GM19238 (cell line): ENCODE results near the gene TMEM45B.
"Not testable (repeated sequence)": the region's sequence is repeated elsewhere in the genome, so short reads cannot be mapped to it uniquely, and the experiment has no call there.

Source experiments
- DNase-seq: peaks from one replicate; pipeline ENCODE4 v3.0.0; 2011; ENCODE audit warnings: low spot score; ENCODE audit not compliant: insufficient read length

TMEM45B gene

DNA sequence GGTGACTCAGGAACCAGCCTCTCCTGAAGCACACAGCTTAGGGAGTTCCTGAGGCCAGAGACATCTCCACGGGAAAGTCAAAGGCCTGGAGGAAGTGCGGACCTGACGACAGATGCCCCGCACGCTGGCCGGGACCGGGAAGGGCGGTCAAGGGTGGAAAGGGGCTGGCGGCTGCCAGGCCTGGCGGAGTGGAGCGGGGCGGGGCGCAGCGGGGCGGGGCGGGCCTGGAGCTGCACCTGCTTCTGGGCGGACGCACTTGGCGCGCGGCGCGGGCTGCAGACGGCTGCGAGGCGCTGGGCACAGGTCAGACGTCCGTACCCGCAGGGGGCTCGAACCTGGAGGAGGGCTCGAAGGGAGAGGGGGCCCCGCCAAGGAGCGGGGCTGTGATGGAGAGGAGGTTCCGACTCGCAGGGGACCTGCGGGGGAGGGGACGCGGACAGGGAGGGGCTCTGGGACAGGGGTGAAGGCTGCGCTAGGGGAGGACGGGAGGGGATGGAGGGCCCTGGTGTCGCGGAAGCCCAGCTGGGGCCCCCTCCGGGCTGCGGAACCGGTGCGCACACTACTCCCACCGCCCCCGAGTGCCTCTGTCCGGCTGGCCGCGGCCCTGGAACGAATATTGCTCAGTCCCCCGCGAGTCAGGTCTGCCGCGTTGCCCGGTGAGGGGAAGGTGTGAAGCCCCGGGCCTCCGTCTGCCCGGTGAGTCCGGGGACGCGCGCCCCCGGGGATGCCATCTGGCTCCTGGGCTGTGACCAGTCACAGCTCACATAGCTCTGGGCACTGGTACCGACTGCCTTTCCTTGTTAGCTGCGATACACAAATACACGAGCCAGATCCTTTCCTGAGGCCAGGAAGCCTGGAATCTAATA is at the start of gene TMEM45B:
TSS of gene TMEM45B (plus strand) at position 253 of the 866 bp plus-strand sequence. CDS start 36,635 bp downstream, outside the sequence.
- DNase-seq = no peak

DNA sequence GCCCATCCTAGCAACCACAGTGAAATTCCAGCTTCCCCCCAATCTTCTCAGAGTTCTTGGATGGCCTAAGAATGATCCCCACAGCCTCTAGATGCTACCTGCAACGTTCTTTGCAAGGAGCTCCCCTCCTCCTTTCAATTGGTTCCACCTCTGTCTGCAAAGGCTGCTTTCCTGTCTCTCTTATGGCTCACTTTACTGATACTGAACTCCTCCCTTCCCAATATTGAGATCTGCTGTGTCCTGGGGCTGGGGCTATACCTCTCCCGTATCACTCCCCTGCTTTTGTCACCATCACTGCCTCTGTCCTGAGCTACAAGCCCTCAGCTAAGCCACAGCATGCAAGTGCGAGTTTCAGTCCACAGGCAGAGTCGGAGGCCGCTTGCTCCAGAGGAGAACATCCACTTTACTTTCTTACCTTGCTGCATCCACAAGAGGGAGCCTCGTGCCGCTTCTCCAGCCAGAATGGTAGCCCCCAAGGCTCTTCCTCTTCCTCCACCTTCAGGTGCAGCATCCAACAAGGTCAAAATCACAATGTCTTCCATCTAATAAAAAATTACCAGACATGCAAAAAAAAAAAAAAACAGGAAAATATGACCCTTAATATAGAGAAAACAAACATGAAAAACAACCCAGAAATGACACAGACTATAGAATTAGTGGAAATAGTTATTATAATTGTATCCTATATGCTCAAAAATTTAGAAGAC is 48.6 kb upstream of the TMEM45B start:
- no peak for DNase-seq

- no peak for DNase-seq
Observed at GRCh38 chr11:129767827-129768226, 47.8 kb upstream of the TMEM45B start.

GRCh38 chr11:129768356-129768755 is 47.3 kb upstream of the TMEM45B start:
- DNase-seq = no peak

- DNase-seq = no peak
Observed at GRCh38 chr11:129769059-129769458, 46.6 kb upstream of the TMEM45B start.

- no peak for DNase-seq
Observed at GRCh38 chr11:129770993-129771392, 44.7 kb upstream of the TMEM45B start.

DNA sequence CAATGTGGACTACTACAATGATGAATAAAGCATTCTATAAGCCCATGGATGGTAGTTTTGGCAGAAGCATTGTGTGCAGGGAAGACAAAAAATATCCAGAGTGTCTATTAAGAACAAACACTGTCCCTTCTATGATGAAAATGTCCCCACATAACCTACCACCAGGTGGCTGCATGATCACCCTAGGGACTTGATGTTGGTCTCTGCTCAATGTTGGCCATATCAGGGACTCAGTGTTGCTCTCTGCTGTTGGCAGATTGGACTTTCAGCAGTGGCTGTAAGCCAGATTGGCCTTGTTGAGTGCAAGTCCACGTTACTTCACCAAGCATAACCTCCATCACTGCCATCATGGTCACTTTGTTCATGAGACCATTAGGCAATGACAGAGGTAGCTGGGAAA is 44.2 kb upstream of the TMEM45B start:
- DNase-seq = not testable (repeated sequence)

- DNase-seq = no peak
Observed at GRCh38 chr11:129778877-129779276, 36.8 kb upstream of the TMEM45B start.

DNA sequence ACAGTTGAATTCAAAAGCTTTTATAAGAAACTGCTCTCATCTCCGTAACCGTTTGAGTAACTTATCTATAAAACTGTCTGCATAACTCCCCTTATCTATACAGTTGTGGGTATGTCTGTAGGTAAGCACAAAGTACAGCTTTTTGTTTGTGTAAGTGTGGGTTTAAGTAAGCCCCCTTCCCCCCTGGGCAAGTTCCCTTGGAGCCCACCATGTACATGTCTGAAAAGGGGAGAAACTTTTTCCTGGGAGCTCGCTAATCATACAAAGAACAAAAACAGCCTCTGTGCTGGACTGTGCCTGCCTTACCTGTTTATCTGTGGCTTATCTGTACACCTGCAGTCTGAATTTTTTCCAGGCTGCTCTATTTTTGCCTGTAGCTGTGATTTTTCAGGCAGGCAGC is 36.3 kb upstream of the TMEM45B start:
- no peak for DNase-seq

GRCh38 chr11:129785383-129786111 is 30.1 kb upstream of the TMEM45B start:
- DNase-seq = no peak

DNA sequence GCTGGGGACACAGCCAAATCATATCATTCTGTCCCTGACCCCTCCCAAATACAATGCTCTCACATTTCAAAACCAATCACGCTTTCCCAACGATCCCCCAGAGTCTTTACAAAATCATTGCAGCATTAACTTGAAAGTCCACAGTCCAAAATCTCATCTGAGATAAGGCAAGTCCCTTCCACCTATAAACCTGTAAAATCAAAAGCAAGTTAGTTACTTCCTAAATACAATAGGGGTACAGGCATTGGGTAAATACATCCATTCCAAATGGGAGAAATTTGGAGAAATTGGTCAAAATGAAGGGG is 29.6 kb upstream of the TMEM45B start:
- DNase-seq = not testable (repeated sequence)

DNA sequence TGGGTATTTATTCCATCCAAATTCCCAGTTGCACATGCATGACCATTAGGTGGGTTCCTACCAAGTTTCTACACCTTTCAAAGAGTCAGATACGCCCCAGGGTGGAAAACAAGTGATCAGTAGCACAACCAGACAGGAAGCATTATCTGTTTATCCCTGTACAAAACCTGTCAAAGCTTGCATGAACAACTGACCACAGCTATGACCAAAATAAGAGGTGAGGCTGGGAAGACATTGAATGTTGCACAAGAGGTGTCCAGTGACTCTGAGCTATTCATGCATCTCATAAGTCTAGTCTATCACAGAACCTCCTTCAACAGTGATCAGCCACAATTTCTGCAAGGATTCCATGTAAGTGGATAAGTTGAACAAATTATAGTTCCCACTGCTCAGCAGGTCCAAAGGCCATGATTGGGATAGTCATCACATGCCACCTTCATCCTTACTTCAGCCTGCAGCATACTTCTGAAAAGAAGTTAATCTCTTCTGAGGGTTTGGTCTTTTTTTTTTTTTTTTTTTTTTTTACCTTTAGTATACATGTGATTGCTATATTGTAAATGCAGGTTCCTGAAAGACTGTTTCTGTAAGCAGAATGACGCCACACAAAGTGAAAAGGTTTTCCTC is 28.0 kb upstream of the TMEM45B start:
- DNase-seq = no peak

DNA sequence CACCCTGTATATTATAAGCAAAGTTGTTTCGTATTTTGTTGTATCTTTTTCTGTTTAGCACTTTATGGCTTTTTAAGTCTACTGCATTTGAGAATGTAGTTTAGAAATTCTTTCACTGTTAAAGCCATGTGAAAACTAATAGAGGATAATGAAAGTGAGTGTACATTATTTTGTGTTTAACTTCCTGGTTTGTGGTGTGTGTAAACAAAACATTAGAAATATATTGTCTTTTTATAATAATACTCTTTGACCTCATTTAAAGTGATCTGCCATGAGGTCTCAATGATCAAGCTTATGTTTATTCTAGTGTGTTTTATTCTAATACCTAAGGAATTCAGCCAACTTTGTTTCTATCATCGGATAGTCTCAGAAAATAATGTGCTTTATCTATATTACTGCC is 27.4 kb upstream of the TMEM45B start:
- DNase-seq = no peak

- DNase-seq = no peak
Observed at GRCh38 chr11:129790106-129790505, 25.5 kb upstream of the TMEM45B start.

DNA sequence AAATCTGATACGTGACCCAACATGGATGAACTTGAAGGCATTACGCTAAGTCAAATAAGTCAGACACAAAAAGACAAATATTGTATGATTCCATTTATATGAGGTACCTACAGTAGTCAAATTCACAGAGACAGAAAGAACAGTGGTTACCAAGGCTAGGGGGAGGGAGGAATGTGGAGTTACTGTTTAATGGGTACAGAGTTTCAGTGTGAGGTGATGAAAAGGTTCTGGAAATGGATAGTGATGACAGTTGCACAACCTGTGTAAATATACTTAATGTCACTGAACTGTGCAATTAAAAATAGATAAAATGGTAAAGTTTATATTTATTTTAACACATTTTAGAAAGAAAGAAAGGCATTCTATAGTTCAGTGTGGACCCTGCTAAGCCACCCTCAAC is 24.1 kb upstream of the TMEM45B start:
- no peak for DNase-seq

DNA sequence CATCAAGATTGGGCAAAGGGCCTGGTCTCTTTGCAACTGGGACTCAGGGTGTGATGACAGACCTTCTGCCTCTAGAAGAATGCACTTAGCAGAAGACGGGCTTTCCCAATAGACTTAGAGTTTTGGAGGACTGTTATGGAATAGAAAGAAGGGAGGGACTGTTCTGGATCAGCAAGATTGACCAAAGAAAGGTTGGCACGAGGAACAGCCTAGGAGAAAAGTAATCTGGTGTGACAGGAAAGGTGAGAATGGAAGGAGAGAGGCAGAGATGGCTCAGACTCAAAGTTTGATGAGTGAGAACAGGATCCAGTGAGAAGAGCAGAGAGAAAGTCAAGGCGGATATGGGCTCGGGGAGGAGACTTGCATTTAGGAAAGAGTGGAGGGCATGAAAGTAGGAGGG is 23.0 kb upstream of the TMEM45B start:
- DNase-seq = no peak

GRCh38 chr11:129795089-129795488 is 20.6 kb upstream of the TMEM45B start:
- DNase-seq = no peak

GRCh38 chr11:129798212-129798611 is 17.4 kb upstream of the TMEM45B start:
- DNase-seq = no peak

- not testable (repeated sequence) for DNase-seq
Observed at GRCh38 chr11:129800162-129800561, 15.5 kb upstream of the TMEM45B start.

GRCh38 chr11:129800655-129801054 is 15.0 kb upstream of the TMEM45B start:
- DNase-seq = no peak

- no peak for DNase-seq
Observed at GRCh38 chr11:129803533-129803932, 12.1 kb upstream of the TMEM45B start.

- no peak for DNase-seq
Observed at GRCh38 chr11:129804012-129804411, 11.6 kb upstream of the TMEM45B start.
